Glutamatergic neuron (in vitro differentiated cells): Measurements from ENCODE around the gene TYMP. TPM values are rescaled to one million over a fixed set of nuclear protein-coding genes. Genes with fewer than 3 reads are reported as not detected.

ENCODE experiments used
- DNase-seq: peaks from one replicate; pipeline ENCODE4 v3.0.0; 2022
- H3K27ac Mint-ChIP-seq: one replicate; pipeline ENCODE4 v1.8.0; 2020; ENCODE audit warnings: mild to moderate bottlenecking, mixed read lengths, inconsistent platforms; ENCODE audit not compliant: unreplicated experiment
- H3K27me3 Mint-ChIP-seq: one replicate; pipeline ENCODE4 v1.8.0; 2020; ENCODE audit warnings: mild to moderate bottlenecking, moderate library complexity, mixed read lengths, inconsistent platforms; ENCODE audit not compliant: unreplicated experiment
- H3K36me3 Mint-ChIP-seq: one replicate; pipeline ENCODE4 v1.8.0; 2020; ENCODE audit warnings: mild to moderate bottlenecking, mixed read lengths, inconsistent platforms; ENCODE audit not compliant: unreplicated experiment
- H3K4me1 Mint-ChIP-seq: one replicate; pipeline ENCODE4 v1.8.0; 2020; ENCODE audit warnings: mild to moderate bottlenecking, low read depth, mixed read lengths, inconsistent platforms; ENCODE audit not compliant: unreplicated experiment
- H3K4me3 Mint-ChIP-seq: one replicate; pipeline ENCODE4 v1.8.0; 2020; ENCODE audit warnings: mild to moderate bottlenecking, mixed read lengths, inconsistent platforms; ENCODE audit not compliant: unreplicated experiment
- H3K9me3 Mint-ChIP-seq: one replicate; pipeline ENCODE4 v1.8.0; 2020; ENCODE audit warnings: mild to moderate bottlenecking, moderate library complexity, mixed read lengths, inconsistent platforms; ENCODE audit not compliant: unreplicated experiment
- CTCF ChIP-seq: fragments of 200-600 bp; sonication (generic); IDR thresholded peaks from one replicate; pipeline ENCODE4 v1.5.0; 2021; ENCODE audit not compliant: partially characterized antibody, unreplicated experiment
- total RNA-seq: library from RNA; stranded (reverse); fragmentation: NEBNext Ultra II Directional; extraction: Animal tissue kit (Norgen Biotek cat#: 25700); gene quantifications from one replicate; pipeline ENCODE4 v1.2.1, GENCODE V29; 2021; ENCODE audit not compliant: unreplicated experiment

TYMP gene
- total RNA-seq, 1 donor from 2014 or later = 1.2 TPM

GRCh38 chr22:50531962-50532674, 2.3 kb upstream of the TYMP start:
- Mint-ChIP-seq H3K27me3 (peaks cover 23% of the 10 kb centered on the region), H3K36me3 (no peaks in the 10 kb centered on the region), H3K4me3 (peak overlapping the region; percentile 55), H3K4me1 (peaks cover 6% of the 10 kb centered on the region), H3K9me3 (peaks cover 12% of the 10 kb centered on the region), H3K27ac (no peak overlapping the region)
- TF ChIP-seq CTCF = no peak
- DNase-seq = peak; percentile 70

DNA sequence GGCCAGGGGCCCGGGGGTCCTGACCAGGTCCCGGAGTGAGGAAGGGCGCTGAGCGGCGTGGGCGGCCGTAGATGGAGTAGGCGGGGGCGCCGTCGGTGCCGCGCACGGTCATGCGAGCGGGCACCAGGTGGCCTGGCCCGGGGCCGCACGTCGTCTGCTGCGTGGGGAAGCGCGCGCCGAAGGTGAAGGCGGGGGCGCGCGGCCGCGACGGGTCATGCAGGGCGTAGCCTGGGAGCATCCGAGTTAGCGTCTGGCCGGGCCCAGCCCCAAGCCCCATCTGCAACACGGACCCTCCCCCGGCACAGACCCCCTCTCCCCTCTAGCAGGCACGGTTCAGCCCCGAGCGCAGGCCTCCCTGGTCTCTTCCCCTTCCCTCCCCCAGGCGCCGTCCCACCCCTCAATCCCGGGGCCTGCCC, 1.7 kb upstream of the TYMP start:
- H3K27me3 Mint-ChIP-seq = peaks cover 25% of the 10 kb centered on the region
- no peaks in the 10 kb centered on the region for H3K36me3 Mint-ChIP-seq
- no peak for TF ChIP-seq CTCF
- peak; percentile 35 for DNase-seq
- H3K4me1 Mint-ChIP-seq = peaks cover 8% of the 10 kb centered on the region
- no peak overlapping the region for H3K27ac Mint-ChIP-seq
- H3K9me3 Mint-ChIP-seq = peaks cover 12% of the 10 kb centered on the region
- no peak overlapping the region for H3K4me3 Mint-ChIP-seq

GRCh38 chr22:50530877-50531545, 1.2 kb upstream of the TYMP start:
- peak; percentile 74 for DNase-seq
- TF ChIP-seq CTCF = no peak
- peak overlapping the region; percentile 65 for H3K4me3 Mint-ChIP-seq
- H3K36me3 Mint-ChIP-seq = no peaks in the 10 kb centered on the region
- peaks cover 10% of the 10 kb centered on the region for H3K9me3 Mint-ChIP-seq
- H3K27ac Mint-ChIP-seq = no peak overlapping the region
- peaks cover 25% of the 10 kb centered on the region for H3K27me3 Mint-ChIP-seq
- peaks cover 8% of the 10 kb centered on the region for H3K4me1 Mint-ChIP-seq

GRCh38 chr22:50530580-50530876, 716 bp upstream of the TYMP start:
- Mint-ChIP-seq H3K4me3 (peak overlapping the region; percentile 46), H3K36me3 (no peaks in the 10 kb centered on the region), H3K27me3 (peaks cover 25% of the 10 kb centered on the region), H3K9me3 (peaks cover 10% of the 10 kb centered on the region), H3K27ac (no peak overlapping the region), H3K4me1 (peaks cover 8% of the 10 kb centered on the region)
- TF ChIP-seq CTCF = no peak
- no peak for DNase-seq

DNA sequence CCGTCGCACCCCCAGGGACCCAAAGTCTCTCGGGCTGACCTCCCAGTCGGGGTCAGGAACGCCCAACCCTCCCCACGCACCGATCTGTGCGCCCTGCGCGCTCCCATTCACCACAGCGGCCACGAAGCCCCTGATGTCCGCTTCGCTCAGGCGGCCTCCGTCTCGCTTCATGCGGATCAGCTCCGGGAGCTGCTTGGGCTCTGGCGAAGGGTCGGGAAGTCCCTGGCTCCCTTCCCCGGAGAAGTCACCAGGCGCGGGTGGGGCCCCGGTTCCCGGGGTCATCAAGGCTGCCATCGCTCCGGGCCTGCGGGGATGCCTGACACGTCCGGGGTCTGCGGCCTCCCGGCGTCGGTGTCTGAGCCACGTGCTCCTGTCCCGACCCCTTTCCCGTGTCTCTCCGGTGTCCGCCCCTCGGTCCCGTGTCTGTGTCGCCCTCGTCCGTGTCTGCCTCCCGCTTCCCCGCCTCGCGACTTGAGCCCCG, 356 bp downstream of the TYMP start:
- H3K27me3 Mint-ChIP-seq = peaks cover 28% of the 10 kb centered on the region
- no peak for TF ChIP-seq CTCF
- H3K4me3 Mint-ChIP-seq = no peak overlapping the region
- H3K4me1 Mint-ChIP-seq = peaks cover 11% of the 10 kb centered on the region
- no peak for DNase-seq
- H3K36me3 Mint-ChIP-seq = peaks cover 3% of the 10 kb centered on the region
- H3K27ac Mint-ChIP-seq = no peak overlapping the region
- H3K9me3 Mint-ChIP-seq = peaks cover 14% of the 10 kb centered on the region
